GM12873 (cell line): ENCODE measurements around the gene TAAR8.

ENCODE experiments used
- CTCF ChIP-seq: IDR thresholded peaks from 2 replicates; pipeline ENCODE4 v1.5.1; 2012; ENCODE audit warnings: low read depth, mild to moderate bottlenecking, moderate library complexity, low read length, control low read depth; ENCODE audit not compliant: insufficient read depth; ENCODE audit errors: missing control alignments

The TAAR8 gene

GRCh38 chr6:132552372-132552771 is at the start of gene TAAR8:
TAAR8 (plus strand) TSS chr6:132552672; CDS start chr6:132552693, 21 bp downstream.
- TF ChIP-seq CTCF, result no peak

- TF ChIP-seq CTCF, result no peak
Measured at GRCh38 chr6:132504757-132505156, 47.7 kb upstream of the TAAR8 start.

GRCh38 chr6:132505158-132505557 is 47.3 kb upstream of the TAAR8 start:
- TF ChIP-seq CTCF, result no peak

GRCh38 chr6:132506461-132506860 is 46.0 kb upstream of the TAAR8 start:
- TF ChIP-seq CTCF, result no peak

GRCh38 chr6:132506869-132507808 is 45.3 kb upstream of the TAAR8 start:
- no peak for TF ChIP-seq CTCF

- TF ChIP-seq CTCF, result no peak
Measured at GRCh38 chr6:132511210-132511830, 41.2 kb upstream of the TAAR8 start.

- no peak for TF ChIP-seq CTCF
Measured at GRCh38 chr6:132511831-132512220, 40.6 kb upstream of the TAAR8 start.
